ENCODE measurements around the gene TRPC4.

TRPC4 gene

GRCh38 chr13:37741536-37741935, 128.0 kb downstream of the TRPC4 start:
- H2AFZ ChIP-seq (ENCODE audit: low read length): no peak overlapping the region
- H3K9me3 ChIP-seq (ENCODE audit: insufficient read depth, low read depth, low read length): no peaks in the 10 kb centered on the region
- no peaks in the 10 kb centered on the region for H3K9me2 ChIP-seq (replicated peaks; ENCODE audit: low read depth, low read length)
- no peaks in the 10 kb centered on the region for H3K79me2 ChIP-seq (ENCODE audit: insufficient read depth, low read length)
- TF ChIP-seq CTCF (conservative IDR thresholded peaks at IDR 0.05; ENCODE audit: low read length) (no peak), EZH2phosphoT487 (IDR thresholded peaks at IDR 0.05; ENCODE audit: borderline replicate concordance) (no peak)
- no peaks in the 10 kb centered on the region for H3K4me1 ChIP-seq (ENCODE audit: insufficient read depth, low read length, poor library complexity, severe bottlenecking)
- no peaks in the 10 kb centered on the region for H4K20me1 ChIP-seq (ENCODE audit: insufficient read depth, low read length, poor library complexity, severe bottlenecking)
- no peak overlapping the region for H3K9ac ChIP-seq (ENCODE audit: low read depth, low read length, poor library complexity, severe bottlenecking)
- no peak overlapping the region for H3K4me2 ChIP-seq (ENCODE audit: low read depth, low read length, poor library complexity, severe bottlenecking)
- no peak overlapping the region for H3K4me3 ChIP-seq (ENCODE audit: low read length, poor library complexity, severe bottlenecking)
- no peaks in the 10 kb centered on the region for H3F3A ChIP-seq (ENCODE audit: low read depth)
- H3K27me3 ChIP-seq (ENCODE audit: insufficient read depth, low read length, poor library complexity, severe bottlenecking): no peaks in the 10 kb centered on the region
- H3K36me3 ChIP-seq (ENCODE audit: insufficient read depth, low read length): no peaks in the 10 kb centered on the region

DNA sequence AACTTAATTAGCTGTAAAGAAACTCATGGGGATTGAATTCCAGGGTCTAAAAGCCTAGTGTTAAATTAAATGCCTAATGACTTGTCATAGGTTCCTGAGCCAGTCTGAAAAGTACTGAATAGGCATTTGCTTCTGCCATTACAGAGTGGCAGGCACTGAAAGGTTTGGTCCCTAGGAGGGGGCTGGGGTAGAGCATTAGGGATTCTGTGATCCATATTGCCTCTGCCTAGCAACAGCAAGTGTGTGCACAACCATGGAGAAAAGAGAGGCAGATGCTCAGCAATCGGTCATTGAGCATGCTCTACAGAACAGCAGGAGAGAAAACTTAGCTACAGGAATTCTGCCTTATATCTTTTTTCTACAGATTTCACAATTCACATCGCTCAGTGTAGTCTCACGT, 133.5 kb downstream of the TRPC4 start:
- no peaks in the 10 kb centered on the region for H3K36me3 ChIP-seq (ENCODE audit: insufficient read depth, low read length)
- H3K4me1 ChIP-seq (ENCODE audit: insufficient read depth, low read length, poor library complexity, severe bottlenecking): no peaks in the 10 kb centered on the region
- no peaks in the 10 kb centered on the region for H3K79me2 ChIP-seq (ENCODE audit: insufficient read depth, low read length)
- no peak overlapping the region for H2AFZ ChIP-seq (ENCODE audit: low read length)
- H3F3A ChIP-seq (ENCODE audit: low read depth): no peaks in the 10 kb centered on the region
- H4K20me1 ChIP-seq (ENCODE audit: insufficient read depth, low read length, poor library complexity, severe bottlenecking): no peaks in the 10 kb centered on the region
- H3K4me2 ChIP-seq (ENCODE audit: low read depth, low read length, poor library complexity, severe bottlenecking): no peak overlapping the region
- no peaks in the 10 kb centered on the region for H3K27me3 ChIP-seq (ENCODE audit: insufficient read depth, low read length, poor library complexity, severe bottlenecking)
- no peaks in the 10 kb centered on the region; the same call in 1 of the 2 replicates for H3K9me3 ChIP-seq (ENCODE audit: insufficient read depth, low read depth, low read length)
- H3K9ac ChIP-seq (ENCODE audit: low read depth, low read length, poor library complexity, severe bottlenecking): no peak overlapping the region
- no peak for TF ChIP-seq EZH2phosphoT487 (IDR thresholded peaks at IDR 0.05; ENCODE audit: borderline replicate concordance)
- TF ChIP-seq CTCF (conservative IDR thresholded peaks at IDR 0.05; ENCODE audit: low read length): no peak
- no peaks in the 10 kb centered on the region for H3K9me2 ChIP-seq (replicated peaks; ENCODE audit: low read depth, low read length)
- H3K4me3 ChIP-seq (ENCODE audit: low read length, poor library complexity, severe bottlenecking): no peak overlapping the region

GRCh38 chr13:37735293-37735692, 134.3 kb downstream of the TRPC4 start:
- H4K20me1 ChIP-seq (ENCODE audit: insufficient read depth, low read length, poor library complexity, severe bottlenecking): no peaks in the 10 kb centered on the region
- no peaks in the 10 kb centered on the region for H3K4me1 ChIP-seq (ENCODE audit: insufficient read depth, low read length, poor library complexity, severe bottlenecking)
- no peaks in the 10 kb centered on the region for H3F3A ChIP-seq (ENCODE audit: low read depth)
- no peak for TF ChIP-seq CTCF (conservative IDR thresholded peaks at IDR 0.05; ENCODE audit: low read length)
- no peak for TF ChIP-seq EZH2phosphoT487 (IDR thresholded peaks at IDR 0.05; ENCODE audit: borderline replicate concordance)
- H3K36me3 ChIP-seq (ENCODE audit: insufficient read depth, low read length): no peaks in the 10 kb centered on the region
- no peak overlapping the region for H3K4me2 ChIP-seq (ENCODE audit: low read depth, low read length, poor library complexity, severe bottlenecking)
- no peaks in the 10 kb centered on the region for H3K27me3 ChIP-seq (ENCODE audit: insufficient read depth, low read length, poor library complexity, severe bottlenecking)
- no peaks in the 10 kb centered on the region; the same call in 1 of the 2 replicates for H3K9me3 ChIP-seq (ENCODE audit: insufficient read depth, low read depth, low read length)
- H3K79me2 ChIP-seq (ENCODE audit: insufficient read depth, low read length): no peaks in the 10 kb centered on the region
- no peak overlapping the region for H2AFZ ChIP-seq (ENCODE audit: low read length)
- H3K9ac ChIP-seq (ENCODE audit: low read depth, low read length, poor library complexity, severe bottlenecking): no peak overlapping the region
- H3K4me3 ChIP-seq (ENCODE audit: low read length, poor library complexity, severe bottlenecking): no peak overlapping the region
- H3K9me2 ChIP-seq (replicated peaks; ENCODE audit: low read depth, low read length): no peaks in the 10 kb centered on the region
